NB4 (cell line): ENCODE measurements around the gene COASY.
"Not testable (repeated sequence)": the region's sequence is repeated elsewhere in the genome, so short reads cannot be mapped to it uniquely, and the experiment has no call there.

ENCODE experiments used
- DNase-seq: peaks from one replicate; pipeline ENCODE4 v3.0.0; 2010; ENCODE audit warnings: low read depth
- H3K4me3 ChIP-seq: one replicate; pipeline ENCODE4 v1.5.1; 2011; ENCODE audit warnings: mild to moderate bottlenecking, low read depth, low read length, moderate library complexity
- MYC ChIP-seq: IDR thresholded peaks from 2 replicates; pipeline ENCODE4 v1.6.1; 2011; ENCODE audit warnings: low read depth, low read length
- POLR2A ChIP-seq: IDR thresholded peaks from 2 replicates; pipeline ENCODE4 v1.6.1; 2011; ENCODE audit warnings: mild to moderate bottlenecking; ENCODE audit not compliant: insufficient read length; ENCODE audit errors: extremely low read depth
- TF ChIP-seq, protein P1 (sequence below): IDR thresholded peaks from one replicate; pipeline ENCODE4 v1.5.1; 2012; ENCODE audit warnings: low read depth, low read length
- TF ChIP-seq, protein P2 (sequence below): IDR thresholded peaks from 2 replicates; pipeline ENCODE4 v1.6.1; 2011; ENCODE audit warnings: low read depth, low read length

The COASY gene

DNA sequence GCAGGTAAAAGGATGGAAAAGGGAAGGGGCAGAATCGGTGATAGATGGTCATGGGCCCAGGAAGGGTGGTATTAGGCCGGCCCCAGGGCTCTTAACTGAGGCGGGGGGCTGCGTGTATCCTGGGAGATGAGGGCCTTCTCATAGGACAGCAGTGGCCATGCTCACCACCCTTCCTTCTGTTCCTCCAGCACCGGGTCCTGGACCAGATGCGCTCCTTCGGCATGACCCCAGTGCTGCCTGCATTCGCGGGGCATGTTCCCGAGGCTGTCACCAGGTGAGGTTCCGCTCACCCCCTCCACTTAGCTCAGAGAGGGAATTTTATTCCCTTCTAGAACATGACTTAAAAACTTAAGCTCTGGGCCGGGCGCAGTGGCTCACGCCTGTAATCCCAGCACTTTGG is 23.5 kb upstream of the COASY start:
- no peak for DNase-seq
- no peak for TF ChIP-seq MYC
- TF ChIP-seq POLR2A = no peak
- TF ChIP-seq, protein P1, sequence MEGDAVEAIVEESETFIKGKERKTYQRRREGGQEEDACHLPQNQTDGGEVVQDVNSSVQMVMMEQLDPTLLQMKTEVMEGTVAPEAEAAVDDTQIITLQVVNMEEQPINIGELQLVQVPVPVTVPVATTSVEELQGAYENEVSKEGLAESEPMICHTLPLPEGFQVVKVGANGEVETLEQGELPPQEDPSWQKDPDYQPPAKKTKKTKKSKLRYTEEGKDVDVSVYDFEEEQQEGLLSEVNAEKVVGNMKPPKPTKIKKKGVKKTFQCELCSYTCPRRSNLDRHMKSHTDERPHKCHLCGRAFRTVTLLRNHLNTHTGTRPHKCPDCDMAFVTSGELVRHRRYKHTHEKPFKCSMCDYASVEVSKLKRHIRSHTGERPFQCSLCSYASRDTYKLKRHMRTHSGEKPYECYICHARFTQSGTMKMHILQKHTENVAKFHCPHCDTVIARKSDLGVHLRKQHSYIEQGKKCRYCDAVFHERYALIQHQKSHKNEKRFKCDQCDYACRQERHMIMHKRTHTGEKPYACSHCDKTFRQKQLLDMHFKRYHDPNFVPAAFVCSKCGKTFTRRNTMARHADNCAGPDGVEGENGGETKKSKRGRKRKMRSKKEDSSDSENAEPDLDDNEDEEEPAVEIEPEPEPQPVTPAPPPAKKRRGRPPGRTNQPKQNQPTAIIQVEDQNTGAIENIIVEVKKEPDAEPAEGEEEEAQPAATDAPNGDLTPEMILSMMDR = no peak
- TF ChIP-seq, protein P2, sequence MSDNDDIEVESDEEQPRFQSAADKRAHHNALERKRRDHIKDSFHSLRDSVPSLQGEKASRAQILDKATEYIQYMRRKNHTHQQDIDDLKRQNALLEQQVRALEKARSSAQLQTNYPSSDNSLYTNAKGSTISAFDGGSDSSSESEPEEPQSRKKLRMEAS = no peak
- H3K4me3 ChIP-seq = no peak overlapping the region

DNA sequence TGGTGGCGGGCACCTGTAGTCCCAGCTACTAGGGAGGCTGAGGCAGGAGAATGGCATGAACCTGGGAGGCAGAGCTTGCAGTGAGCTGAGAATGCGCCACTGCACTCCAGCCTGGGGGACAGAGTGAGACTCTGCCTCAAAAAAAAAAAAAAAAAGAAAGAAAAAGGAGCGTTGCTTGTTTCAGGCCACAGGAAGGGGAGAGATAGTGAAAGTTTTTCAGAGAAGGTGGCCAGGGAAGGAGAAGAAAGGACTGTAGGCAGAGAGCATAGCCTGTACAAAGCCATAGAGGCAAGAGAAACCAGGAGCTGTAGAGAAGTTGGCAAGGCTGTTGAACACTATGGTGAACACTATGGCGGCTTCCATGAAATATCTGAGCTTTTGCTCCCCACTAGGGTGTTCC is 21.4 kb upstream of the COASY start:
- not testable (repeated sequence) for DNase-seq, H3K4me3 ChIP-seq

DNA sequence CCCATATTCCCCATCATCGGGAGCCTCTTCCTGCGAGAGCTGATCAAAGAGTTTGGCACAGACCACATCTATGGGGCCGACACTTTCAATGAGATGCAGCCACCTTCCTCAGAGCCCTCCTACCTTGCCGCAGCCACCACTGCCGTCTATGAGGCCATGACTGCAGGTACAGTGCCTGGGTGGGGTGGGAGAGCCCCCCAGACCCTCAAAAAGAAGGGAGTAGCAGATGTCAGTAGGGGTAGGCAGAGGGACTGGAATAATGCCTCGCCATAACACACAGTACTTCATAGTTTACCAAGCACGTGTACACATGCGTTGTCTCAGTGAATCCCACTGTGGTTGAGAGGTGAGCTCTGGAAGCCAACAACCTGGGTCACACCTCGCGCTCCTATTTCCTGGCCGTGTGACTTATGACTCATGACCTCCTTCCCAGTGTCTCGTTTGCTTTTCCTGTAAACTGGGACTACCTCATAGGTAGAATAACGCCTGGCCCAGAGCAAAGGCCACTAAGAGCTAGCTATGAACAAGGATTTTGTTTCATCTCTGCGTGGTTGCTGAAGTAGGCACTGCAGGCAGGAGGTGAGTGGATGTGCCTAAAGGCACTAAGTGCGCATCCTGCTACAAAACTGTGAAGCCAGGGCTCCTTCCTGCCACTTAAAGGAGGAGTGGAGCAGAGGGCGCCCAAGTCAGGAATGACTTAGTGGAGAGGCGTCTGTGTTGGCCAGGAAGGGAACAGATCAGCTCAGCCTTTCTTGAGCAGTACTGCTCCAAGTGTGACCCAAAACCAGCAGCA is 20.7 kb upstream of the COASY start:
- no peak overlapping the region for H3K4me3 ChIP-seq
- TF ChIP-seq, protein P1 = no peak
- TF ChIP-seq, protein P2 = no peak
- TF ChIP-seq MYC (no peak), POLR2A (no peak)
- no peak for DNase-seq

DNA sequence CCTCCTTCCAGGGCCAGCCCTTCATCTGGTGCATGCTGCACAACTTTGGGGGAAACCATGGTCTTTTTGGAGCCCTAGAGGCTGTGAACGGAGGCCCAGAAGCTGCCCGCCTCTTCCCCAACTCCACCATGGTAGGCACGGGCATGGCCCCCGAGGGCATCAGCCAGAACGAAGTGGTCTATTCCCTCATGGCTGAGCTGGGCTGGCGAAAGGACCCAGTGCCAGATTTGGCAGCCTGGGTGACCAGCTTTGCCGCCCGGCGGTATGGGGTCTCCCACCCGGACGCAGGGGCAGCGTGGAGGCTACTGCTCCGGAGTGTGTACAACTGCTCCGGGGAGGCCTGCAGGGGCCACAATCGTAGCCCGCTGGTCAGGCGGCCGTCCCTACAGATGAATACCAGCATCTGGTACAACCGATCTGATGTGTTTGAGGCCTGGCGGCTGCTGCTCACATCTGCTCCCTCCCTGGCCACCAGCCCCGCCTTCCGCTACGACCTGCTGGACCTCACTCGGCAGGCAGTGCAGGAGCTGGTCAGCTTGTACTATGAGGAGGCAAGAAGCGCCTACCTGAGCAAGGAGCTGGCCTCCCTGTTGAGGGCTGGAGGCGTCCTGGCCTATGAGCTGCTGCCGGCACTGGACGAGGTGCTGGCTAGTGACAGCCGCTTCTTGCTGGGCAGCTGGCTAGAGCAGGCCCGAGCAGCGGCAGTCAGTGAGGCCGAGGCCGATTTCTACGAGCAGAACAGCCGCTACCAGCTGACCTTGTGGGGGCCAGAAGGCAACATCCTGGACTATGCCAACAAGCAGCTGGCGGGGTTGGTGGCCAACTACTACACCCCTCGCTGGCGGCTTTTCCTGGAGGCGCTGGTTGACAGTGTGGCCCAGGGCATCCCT is 18.5 kb upstream of the COASY start:
- DNase-seq = no peak
- no peak overlapping the region for H3K4me3 ChIP-seq
- TF ChIP-seq, protein P1 = no peak
- TF ChIP-seq POLR2A (no peak), MYC (no peak)
- TF ChIP-seq, protein P2 = no peak

DNA sequence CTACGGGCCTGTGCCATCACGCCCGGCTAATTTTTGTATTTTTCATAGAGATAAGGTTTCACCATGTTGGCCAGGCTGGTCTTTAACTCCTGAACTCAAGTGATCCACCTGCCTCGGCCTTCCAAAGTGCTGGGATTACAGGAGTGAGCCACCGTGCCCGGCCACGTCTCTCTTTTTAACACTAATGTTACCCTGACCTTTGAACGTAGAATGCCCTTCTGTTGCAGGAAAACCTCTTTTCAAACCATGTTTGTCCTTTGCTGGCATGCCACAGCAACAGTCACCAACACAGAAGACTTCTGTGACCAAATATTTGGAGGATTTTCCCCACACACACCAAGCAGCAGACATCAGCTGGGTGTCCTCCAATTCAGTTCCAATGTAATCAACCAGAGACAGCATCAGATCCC is 17.1 kb upstream of the COASY start:
- TF ChIP-seq POLR2A (no peak), MYC (no peak)
- TF ChIP-seq, protein P1 = no peak
- TF ChIP-seq, protein P2 = no peak
- no peak for DNase-seq
- H3K4me3 ChIP-seq = no peak overlapping the region

DNA sequence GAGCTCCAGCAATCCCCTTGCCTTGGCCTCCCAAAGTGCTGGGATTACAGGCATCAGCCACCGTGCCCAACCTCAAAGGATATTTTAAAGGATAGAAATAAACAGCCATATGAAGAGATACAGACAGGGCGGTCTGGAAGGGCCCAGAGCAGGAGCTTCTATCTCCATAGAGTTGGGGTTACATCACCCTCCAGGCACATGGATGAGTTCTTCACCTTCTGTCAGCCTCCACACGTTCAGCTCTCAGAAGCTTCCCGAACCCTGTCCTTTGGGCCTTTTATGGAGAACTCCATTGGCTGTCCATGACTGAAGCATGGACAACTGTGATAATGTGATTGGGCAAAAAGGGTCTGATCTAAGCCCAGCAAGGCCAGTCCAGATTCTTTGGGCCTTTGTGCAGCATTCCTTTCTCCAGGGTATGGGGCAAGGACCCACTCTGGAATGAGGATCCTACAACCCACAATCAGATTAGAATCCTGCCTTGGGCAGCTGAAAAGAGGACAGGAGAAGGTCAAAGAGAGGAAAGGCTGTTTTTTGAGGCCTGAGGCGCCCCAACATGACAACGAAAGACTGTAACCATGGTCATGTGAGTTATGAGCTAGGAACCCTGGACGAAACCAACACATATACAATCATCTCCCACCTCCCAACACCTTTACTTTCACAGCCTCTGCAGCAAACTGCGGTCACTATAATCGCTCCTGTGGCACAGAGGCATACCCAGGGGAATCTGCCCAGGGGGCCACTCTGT is 16.0 kb upstream of the COASY start:
- H3K4me3 ChIP-seq, DNase-seq: not testable (repeated sequence)
